GM19035 (cell line): ENCODE results near the gene IL1R2.

Source experiments
- ATAC-seq: cut with Tn5 transposase; IDR thresholded peaks from one replicate; pipeline ENCODE4 v1.9.1; 2021; ENCODE audit not compliant: unreplicated experiment

Gene IL1R2, protein sequence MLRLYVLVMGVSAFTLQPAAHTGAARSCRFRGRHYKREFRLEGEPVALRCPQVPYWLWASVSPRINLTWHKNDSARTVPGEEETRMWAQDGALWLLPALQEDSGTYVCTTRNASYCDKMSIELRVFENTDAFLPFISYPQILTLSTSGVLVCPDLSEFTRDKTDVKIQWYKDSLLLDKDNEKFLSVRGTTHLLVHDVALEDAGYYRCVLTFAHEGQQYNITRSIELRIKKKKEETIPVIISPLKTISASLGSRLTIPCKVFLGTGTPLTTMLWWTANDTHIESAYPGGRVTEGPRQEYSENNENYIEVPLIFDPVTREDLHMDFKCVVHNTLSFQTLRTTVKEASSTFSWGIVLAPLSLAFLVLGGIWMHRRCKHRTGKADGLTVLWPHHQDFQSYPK

DNA sequence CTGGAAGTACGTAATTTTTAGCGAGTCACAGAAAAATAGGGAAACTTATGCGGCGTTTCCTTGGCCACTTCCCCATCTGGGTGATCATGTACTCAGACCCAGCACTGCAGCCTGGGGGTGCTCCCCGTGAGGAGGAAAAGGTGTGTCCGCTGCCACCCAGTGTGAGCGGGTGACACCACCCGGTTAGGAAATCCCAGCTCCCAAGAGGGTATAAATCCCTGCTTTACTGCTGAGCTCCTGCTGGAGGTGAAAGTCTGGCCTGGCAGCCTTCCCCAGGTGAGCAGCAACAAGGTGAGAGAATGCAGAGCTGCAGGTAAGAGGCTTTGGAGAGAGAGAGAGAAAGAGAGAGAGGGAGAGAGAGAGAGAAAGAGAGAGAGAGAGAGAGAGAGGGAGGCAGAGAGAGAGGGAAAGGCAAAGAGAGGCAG lies at the start of gene IL1R2:
TSS of gene IL1R2 (plus strand) at position 240 of the 425 bp plus-strand sequence. CDS start 16,616 bp downstream, outside the sequence.
- no peak for ATAC-seq

DNA sequence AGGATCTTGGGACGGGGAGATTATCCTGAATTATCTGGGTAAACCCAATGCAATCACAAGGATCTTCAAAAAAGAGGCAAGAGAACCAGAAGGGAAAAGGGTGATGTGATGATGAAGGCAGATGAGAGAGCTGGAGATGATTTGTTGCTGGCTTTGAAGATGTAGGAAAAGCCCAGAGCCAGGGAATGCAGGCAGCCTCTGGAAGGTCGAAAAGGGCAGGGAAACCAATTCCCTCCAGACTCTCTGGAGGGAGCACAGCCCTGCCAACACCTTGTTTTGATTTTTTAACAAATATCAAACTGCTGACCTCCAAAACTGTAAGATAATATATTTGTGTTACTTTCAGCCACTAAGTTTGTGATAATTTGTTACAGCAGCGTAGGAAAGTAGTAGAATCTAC lies 48.9 kb upstream of the IL1R2 start:
- no peak for ATAC-seq

DNA sequence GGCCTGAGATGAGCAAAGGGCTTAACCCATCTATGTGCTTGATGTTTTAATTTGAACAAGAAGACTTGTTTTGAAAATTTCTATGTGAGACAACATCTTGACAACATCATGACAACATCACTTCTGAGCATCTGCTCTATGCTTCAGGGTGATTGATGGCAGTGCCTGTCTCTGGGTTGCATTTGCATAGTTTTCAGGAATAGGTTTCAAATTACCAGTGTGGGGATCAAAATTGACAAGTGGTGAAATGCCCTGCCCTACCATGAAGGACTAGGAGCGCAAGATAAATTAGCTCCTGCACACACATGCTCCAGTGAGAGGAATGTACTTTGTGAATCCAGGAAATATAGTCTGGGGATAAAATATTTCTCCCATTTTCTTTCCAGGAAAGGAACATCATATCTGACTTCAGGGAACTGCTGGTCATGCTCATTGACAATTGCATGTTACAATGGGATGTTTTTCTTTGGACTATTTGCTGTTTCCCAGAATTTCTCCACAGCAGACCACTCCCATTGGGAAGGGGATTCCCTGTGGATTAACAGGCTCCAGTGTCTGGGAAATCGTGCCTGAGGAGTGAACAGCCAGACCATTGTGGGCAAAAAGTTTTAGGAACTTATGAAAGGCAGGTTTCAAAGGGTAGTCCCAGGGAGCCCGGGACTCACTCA lies 45.3 kb upstream of the IL1R2 start:
- ATAC-seq = no peak

DNA sequence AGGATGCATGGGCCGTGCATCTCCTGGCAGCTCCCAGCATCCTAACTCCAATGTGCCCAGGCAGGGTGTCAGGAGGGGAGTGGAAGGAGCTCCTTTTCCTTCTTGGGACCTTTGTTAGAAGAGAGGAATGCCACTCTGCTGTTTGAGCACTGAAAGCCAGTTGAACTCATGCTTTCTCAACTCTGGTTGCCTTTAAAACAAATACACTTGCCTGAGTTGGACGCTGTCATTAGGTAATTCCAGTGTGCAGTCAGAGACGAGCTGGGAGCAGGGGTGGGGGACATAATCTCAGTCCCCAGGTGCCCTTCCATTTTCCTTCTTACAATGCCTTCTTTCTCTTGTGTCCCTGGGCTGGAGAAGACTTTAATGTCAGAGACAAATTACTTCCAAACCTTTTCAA lies 44.4 kb upstream of the IL1R2 start:
- ATAC-seq = no peak

DNA sequence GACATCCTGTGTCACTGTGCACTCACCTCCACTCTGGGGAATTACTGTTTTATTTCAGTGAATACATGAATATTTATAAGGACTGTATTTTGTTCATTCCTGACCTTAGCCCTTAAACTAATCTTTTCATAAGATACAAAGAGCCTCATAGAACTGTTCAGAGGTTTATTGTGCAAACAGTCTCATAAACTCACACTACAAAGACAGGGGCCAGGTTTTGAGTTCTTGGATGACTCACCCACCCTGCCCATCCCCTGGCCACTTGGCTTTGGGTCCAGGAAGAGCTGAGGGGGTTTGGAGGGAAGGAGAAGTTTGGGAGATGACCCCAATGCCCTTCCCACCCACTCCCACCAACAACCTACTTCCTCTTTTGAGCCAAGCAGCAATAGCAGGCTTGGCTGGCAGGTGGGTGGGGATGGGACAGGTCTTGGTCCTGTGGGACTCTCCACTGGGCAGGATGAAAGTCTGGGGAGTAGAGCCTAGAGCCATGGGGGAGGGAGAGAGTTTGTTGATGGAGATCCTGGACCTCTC lies 43.1 kb upstream of the IL1R2 start:
- no peak for ATAC-seq

DNA sequence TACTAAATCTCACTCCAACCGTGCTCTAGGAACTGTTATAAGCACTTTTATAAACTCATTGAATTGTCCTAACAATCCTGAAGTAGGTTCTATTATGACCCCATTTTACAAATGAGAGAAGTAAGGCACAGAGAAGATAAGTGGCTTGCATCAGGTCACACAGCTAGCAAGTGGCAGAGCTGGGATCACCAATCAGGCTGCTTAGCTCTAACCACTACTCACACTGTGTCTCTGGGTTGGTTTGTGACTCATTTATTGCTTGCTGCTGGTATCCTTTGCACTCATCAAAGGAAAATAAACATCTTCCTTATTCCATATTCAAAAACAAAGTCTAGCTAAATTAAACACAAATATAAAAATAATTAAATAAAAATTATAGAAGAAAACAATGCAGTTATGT lies 42.5 kb upstream of the IL1R2 start:
- ATAC-seq = no peak

DNA sequence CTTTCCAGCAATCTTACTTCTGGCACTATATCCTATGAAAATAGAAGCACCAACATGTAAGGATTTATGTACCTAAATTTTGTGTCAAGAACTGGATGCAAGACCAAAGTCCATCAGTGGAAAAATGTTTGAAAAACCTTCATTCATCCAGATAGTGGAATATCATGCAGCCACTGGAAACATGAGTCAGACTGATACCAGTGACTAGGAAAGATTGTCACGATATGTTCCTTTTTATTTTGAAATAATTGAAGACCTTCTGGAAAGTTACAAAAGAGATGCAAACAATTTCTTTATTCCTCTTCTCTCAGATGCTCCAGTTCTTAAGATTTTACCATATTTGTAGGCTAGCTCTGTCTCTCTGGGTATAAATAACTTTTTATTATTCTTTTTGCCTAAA lies 40.5 kb upstream of the IL1R2 start:
- no peak for ATAC-seq

DNA sequence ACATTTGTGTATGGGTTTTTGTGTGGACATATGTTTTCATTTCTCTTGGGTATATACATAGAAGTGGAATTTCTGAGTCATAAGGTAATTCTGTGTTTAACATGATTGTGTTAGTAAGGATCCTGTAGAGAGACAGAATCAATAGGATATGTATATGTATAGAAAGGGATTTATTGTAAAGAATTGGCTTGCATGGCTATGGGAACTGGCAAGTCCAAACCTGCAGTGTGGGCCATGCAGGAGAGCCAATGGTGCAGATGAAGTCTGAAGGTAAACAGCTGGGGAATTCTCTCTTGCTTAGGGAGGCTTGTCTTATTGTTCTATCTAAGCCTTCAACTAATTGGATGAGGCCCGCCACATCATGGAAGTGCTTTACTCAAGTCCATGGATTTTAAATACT lies 39.2 kb upstream of the IL1R2 start:
- no peak for ATAC-seq

DNA sequence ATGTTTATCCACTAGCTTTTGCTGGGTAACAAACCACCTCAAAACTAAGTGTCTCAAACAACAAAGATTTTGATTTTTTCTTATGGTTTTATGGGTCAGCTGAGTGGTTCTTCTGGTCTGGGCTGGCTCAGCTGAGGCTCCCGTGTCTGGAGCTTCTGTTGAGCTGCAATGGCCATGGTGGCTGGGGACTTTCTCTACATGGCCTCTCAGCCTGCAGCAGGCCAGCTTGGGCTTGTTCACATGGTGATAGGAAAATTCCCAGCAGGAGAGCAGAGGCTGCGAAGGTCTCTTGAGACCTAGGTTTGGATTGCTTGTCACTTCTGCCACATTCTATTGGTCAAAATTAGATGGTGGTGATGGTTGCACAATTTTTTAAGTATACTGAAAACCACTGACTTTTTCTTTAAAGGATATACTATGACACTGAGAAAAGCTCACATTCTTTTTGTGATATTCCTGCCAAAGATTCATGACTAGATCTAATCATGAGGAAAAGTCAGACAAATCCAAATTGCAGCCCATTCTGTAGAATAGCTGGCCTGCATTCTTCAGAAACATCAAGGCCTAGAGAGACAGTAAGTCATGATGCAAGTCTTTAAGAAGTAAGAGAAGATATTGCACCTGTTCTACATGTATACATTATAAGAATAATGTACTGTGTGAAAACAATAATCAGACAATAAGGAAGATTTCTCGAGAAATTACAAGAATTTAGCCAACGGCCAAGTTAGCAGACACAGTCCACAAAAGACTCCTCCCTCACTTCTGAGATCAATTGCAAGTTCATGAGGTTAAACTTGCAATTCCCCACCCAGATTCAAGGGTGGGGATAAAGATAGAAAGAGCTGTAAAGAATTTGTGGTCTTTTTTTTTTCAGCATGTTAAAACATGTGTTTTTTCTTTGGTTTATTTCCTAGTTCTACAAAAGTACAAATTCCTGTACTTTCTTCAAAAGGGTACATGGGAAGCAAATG lies 35.0 kb upstream of the IL1R2 start:
- ATAC-seq = no peak

DNA sequence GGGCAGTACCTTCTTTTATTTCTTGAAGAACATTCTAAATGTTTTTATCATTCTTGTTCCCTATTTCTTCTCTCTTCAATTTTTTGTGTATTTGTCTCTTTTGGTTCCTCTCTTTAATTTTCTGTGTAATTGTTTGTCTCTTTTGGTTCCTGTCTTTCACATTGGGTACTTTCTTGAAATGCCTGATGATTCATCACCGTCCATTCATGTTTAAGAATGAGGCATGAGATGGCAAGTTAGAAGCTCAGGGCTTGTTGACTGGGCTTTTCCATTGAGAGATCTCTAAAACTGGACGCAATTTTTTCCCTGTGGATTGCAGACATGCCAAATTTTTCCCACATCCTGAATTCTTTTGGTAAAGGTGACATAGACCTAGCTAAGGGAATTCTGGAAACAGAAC lies 33.7 kb upstream of the IL1R2 start:
- ATAC-seq = no peak

DNA sequence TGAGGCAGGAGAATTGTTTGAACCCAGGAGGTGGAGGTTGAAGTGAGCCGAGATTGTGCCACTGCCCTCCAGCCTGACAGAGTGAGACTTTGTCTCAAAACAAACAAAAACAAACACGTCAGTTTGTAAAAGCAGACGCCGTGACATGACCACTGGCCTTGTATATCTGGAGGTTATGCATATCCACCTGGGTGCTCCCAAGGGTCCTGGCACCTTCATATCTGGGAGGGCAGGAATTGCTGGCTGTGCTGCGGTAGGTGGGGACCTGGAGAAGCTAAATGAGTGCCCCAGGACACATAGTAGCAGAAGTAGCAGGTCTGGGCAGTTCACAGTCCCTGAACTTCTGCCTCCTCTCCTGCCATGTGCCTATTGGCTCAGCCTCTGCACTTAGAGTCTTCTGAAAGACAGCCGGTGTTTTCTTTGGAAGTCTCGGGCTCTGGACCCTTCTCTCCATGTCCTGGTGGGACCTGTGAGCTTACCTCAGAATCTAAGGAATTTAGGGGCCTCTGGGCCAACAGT lies 30.9 kb upstream of the IL1R2 start:
- ATAC-seq = no peak

DNA sequence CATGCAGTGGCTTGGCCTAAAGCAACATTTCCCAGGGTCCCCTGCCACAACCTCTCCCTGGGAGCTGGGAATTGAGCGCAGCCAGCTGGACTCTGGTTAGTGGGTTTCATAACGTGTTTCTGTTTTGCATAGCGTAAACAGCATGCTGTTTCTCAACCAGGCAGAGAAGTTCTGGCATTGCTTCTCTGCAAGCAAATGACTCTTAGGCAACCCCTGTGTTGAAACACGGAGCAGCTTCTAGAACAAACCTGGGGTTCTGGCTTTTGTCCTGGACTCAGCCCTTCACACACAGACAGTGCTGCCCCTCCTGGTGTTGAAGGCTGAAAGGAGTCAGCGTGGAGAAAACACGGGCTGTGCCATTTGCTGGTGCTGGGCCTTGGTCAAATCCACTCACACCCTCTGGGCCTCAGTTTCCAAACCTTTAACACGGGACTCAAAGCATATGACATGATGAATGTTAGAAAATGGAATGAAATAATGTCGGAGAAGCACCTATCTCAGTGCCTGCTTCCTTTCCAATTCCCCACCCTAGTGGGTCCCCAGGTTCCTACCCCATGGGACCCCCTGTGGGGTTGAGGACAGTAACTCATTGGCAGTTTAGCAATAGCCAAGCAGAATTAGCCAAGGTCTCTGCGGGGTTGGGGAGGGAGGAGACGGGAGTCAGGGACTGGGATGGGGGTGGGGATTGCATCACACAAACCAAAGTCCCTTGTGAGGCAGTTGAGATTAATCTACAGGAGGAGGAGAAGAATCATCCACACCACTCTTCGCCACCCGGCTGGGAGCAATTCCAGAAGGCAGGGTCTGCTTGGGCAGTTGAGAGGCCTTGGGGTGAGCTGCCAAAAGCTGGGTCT lies 30.2 kb upstream of the IL1R2 start:
- no peak for ATAC-seq

DNA sequence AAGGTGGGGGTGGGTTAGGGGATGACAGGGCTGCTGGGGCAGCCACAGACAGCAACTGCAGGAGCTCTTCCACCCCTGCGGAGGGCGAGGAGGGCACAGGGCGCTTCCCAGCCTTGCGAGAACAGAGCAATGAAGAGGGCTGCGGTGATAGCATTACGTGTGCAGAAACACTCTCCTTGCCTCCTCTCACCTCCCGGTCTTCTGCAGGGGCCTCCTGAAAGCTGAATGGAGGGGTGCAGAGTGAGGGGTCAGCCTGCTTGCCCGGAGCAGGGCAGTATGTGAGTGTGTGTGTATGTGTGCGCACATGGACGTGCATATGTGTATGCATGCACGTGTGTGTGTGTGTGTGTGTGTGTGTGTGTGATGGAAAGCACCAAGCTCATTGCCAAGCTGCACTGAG lies 29.5 kb upstream of the IL1R2 start:
- ATAC-seq = no peak

DNA sequence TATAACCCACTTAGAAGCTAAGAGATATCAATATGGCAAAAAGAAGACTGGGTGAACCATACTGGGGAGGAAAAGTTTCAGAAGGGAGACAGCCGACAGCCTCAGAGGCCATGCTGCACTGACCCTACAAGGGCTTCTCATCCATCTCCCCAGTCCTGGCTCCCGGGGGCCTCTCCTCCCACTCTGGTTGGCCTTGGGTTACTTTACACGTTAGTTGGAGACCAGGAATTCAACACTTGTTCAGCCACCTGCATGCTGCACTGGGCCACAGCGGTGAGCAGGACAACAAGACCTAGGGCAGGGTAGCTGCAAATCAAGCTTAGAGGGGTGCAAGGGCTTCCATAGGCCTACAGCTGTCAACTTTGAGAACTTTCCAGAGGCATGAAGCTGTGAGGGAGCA lies 28.6 kb upstream of the IL1R2 start:
- no peak for ATAC-seq

DNA sequence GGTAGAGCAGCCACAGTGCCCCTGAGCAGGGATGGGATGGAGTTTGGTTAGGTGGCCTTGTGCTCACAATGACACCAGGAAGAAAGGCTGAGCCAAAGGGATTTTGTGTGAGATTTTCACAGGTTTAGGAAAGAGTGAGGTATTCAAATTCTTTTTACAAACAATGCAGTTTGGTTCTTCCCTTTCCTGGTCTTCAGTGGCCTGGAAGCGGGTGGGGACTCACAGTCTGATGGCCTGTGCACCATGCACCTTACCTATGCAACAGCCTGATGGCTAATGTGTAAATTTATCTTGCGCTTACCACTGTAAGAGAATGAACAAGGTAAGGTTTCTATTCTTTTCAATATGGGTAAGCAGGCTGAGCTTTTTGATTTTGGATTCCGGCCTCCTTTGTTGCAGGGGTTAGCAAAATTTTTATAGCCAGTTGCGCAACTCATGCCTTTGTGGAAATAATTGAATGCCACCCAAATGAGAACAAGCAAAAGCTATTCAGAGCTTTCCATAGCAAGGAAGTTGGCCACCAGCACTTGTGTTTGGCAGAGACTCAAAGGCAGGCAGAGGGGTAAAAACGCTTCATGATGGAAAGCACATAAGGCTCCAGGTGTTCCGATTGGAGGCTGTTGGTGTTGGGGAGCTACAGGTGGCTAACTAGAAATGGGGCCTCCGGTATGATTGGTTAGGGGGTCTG lies 23.8 kb upstream of the IL1R2 start:
- no peak for ATAC-seq

DNA sequence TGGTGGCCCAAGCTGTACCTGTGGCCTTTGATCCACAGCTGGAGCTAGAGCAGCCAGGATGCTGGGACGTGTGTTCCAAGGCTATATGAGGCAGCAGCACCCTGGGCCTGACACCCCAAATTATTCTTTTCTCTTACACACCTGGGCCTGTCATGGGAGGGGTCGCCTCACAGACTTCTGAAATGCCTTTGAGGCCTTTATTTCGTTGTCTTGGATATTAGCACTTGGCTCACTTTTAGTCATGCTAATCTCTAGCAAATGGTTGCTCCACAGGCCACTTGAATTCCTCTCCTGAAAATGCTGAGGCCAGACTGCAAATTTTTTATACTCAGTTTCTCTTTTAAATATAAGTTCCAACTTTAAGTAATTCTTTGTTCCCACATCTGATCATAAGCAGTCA lies 22.0 kb upstream of the IL1R2 start:
- no peak for ATAC-seq

DNA sequence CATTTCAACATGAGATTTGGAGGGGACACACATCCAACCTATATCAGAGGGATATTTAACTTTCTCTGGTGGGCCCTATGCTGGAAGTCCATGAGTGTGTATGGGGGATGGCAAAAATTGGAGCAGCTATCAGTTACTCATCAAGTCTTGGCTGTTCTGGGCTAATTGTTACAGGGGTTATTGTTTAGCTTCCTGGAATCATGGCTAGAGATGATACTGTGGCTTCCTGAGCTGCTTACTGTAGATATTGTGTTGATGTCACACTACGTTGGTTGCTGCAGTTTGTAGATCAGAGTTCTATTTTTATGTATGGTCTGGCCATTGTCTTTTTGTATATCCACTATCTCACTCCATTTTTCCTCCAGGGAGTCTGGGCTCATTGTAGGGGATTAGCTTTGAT lies 20.9 kb upstream of the IL1R2 start:
- no peak for ATAC-seq

DNA sequence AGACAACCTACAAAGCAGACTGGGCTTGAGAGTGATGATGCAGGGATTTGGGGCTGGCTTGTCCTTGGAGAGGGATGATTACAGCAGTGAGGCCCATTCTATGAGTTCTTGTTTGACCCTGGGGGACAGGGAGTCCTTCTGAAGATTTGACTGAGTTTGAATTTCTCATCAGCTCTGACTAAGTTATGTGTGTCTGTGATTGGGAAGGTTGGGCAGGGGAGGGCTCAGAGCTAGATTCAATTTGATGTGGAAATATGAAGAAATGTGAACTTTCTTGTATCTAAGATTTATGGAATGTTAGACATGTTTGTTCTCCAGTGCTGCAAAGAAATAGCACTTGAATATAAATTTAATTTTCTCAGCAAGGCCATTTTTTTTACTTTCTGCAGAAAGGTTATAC lies 19.9 kb upstream of the IL1R2 start:
- no peak for ATAC-seq

DNA sequence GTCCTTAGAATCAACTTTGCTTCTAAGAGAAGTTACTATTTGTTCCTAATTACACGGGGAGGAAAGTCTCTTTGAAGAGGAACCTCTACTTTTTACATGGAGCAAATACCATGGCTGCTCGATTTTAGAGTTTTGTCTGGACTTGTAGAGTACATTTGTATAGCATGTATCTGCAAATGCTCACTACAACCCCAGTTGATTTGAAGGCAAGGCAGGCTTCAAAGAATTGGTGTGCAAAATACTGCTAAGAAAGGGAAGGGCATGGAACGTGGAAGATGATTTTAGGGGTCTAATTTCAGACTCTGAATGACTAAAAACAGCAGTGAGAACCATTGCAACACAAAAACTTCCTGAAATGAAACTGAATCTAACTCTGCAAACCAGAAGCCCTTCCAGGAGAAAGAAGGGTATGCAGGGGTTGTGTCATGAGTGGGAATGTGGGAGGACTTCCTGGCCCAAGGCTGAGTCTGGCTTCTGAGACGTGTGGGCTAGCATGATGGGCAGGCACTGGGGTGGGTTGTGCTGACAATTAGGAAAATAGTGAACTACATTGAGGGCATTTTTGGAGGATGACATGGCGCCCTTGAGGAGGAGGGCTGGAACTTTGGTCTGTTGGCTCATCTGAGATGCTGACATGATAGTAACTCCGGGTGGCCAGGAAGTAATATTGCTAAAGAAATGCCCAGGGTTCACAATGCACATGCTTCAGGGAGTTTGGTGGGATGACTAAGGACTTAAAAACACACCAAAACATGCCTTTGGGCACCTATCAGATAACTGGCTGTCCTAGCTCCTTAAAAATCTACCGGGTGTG lies 18.9 kb upstream of the IL1R2 start:
- no peak for ATAC-seq
